ENCODE data around the gene ZSWIM4.

ZSWIM4 gene

GRCh38 chr19:13838435-13839129, 43.3 kb downstream of the ZSWIM4 start:
- DNase-seq = no peak

GRCh38 chr19:13839130-13839937, 44.1 kb downstream of the ZSWIM4 start:
- peak; percentile 64 to 82 for DNase-seq

- DNase-seq = no peak
These were observed 44.7 kb downstream of the ZSWIM4 start for GRCh38 chr19:13839938-13840304.

DNA sequence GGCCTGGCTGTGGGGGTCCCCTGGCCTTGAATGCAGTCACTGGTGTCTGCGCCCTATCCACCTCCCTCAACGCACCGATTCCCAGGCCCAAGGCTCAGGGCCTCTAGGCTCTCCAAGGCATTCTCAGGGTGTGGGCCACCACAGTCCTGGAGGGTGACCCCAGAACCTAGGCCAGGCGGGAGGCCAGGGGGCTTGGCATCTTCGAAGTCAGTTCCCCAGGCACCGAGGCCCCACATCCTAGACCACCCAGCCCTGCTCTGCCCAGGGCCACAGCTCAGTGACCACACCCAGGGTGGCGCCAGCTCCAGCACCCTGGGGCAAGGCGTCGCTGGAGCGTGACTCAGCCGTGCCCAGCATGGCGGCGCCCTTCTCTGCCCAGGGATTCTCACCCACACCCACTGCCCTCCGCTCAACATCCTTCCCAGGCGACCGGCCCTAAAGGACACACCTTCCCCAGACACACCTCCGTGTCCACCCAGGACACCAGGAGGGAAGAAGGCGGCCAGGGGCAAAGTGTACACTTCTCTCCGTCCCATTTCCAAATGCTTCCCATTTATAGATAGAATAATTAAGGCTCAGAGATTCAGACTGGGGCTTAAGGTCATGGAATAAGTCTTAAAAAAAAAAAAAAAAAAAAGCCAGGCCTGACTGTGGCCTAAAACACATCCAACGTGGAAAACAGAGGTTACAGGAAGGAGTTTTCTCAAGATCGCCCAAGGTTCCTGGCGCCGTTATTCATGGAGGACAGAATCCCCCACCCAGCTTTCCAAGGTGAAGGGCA, 45.3 kb downstream of the ZSWIM4 start:
- peak in 1 of 2 experiments; percentile 22 for DNase-seq

GRCh38 chr19:13841086-13841961, 46.1 kb downstream of the ZSWIM4 start:
- peak in 1 of 2 experiments; percentile 43 for DNase-seq

DNA sequence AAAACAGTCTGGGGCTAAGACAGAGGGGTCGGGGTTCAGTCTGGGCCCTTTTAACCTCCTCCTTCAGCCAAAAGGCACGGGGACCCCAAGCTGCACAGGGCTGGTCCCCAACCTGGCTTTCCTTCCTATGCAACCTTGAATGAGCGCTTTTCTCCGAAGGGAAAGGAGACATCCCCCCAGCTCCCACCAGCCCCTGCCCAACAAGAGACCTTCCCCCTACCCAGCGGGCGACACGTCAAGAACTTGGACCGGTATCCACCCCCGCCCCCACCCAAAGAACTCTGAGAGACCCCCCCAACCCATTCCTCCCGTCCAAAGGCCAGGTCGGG, 46.7 kb downstream of the ZSWIM4 start:
- no peak for DNase-seq

GRCh38 chr19:13842291-13843103, 47.3 kb downstream of the ZSWIM4 start:
- DNase-seq = peak in 1 of 2 experiments; percentile 31

GRCh38 chr19:13843104-13843921, 48.1 kb downstream of the ZSWIM4 start:
- DNase-seq = peak in 1 of 2 experiments; percentile 13

- no peak for DNase-seq
These were observed 48.9 kb downstream of the ZSWIM4 start for GRCh38 chr19:13844130-13844631.

DNA sequence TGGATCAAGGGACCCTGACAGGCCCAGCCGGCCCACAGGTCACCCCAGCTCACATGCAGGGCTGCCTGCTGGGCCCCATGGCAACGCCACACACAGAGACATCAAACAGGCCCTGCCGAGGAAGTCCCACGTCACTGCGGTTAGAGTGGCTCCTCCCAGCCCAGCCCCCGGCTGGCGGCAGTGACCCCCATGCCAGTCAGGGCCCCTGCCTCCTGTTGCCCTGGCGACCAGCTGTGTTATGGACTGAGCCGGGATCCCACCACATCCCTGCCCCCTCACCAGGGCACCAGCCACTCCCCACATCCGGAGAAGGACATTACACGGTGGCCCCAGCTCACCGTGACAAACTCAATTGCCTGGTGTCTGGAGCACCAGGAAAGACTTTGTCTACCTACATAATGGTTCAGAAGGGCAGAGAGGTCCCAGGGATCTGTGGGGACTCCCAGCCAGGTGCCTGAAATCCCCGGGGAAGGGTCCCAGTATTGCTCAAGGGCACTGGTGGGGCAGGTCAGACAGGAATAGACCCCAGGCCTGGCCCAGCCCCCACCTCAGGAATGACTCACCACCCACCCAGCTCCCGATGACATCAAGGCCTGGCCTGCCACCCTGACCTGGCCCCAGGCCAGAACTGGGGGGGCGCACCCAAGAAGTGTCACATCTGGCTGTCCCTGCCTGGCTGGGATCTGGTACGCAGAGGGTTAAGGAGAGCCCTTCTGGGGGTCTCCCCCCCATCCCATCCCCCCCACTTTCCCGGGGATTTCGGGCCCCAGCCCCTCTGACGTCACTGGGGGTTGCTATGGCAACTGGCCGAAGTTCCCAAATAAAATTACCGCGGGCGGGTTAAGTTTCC, 51.5 kb downstream of the ZSWIM4 start:
- peak; percentile 87 for DNase-seq

- peak; percentile 70 to 86 for DNase-seq
These were observed 52.4 kb downstream of the ZSWIM4 start for GRCh38 chr19:13847407-13848339.

DNA sequence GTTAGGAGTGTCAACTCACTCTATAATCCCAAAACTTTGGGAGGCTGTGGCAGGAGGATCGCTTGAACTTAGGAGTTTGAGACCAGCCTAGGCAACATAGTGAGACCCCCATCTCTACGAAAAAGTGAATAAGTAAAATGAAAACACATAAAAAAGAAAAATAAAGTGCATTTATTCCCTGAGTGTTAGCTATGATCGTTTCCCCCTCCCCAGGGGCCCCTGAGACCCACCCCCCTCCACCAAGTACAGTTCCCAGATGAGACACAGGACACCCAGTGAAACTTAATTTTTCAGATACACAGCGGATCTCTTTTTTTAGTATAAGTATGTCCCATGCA, 53.1 kb downstream of the ZSWIM4 start:
- no peak for DNase-seq

GRCh38 chr19:13848798-13849676, 53.8 kb downstream of the ZSWIM4 start:
- DNase-seq = no peak

GRCh38 chr19:13849991-13850909, 55.0 kb downstream of the ZSWIM4 start:
- DNase-seq = peak; percentile 28 to 52

DNA sequence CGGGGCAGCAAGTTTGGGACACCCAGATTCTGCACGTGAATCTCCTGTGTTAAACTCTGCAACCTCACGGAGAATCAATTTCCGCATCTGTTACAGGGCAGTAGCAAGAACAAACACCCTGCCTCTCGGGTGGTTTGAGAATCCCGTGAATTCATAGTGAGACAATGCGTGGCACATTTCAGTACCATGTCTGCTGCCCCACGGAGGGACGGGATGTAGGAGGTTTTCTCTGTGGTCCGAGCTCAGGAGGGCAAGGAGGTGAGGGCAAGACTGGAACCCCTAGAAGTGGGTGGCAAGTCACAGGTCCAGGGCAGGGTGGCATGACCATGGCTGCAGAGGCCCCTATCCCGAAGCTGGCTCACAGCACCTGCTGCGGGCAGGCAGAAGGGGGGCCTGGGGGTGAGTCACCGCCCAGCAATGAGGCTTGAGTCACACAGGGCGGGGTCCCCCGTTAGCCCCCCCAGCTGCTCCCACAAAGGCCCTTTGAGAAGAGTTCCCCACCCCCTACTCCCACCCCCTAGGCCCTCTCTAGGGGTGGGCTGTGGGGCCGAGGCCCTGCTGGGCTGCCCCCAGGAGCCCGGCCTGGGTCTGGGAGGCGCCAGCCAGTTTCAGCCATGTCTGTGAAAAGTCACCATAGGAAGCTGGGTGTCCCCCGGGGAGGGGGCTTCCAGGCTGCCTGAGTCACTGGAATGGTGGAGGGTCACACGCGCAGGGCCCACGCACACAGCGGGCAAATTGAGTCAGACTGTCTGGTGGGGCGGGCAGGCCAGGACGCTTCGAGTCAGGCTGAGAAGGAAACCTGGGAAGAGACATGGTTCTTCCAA, 55.9 kb downstream of the ZSWIM4 start:
- peak in 1 of 2 experiments; percentile 23 for DNase-seq
